ENCODE data around the gene OR2A14.
"Not testable (repeated sequence)": the region's sequence is repeated elsewhere in the genome, so short reads cannot be mapped to it uniquely, and the experiment has no call there.

OR2A14 gene

DNA sequence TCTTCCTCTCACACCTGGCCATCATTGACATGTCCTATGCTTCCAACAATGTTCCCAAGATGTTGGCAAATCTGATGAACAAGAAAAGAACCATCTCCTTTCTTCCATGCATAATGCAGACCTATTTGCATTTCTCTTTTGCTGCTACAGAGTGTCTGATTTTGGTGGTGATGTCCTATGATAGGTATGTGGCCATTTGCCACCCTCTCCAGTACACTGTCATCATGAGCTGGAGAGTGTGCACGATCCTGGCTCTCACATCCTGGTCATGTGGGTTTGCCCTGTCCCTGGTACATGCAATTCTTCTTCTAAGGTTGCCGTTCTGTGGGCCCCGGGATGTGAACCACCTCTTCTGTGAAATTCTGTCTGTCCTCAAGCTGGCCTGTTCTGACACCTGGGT is 19.2 kb downstream of the OR2A14 start:
- Histone ChIP-seq H3K27ac (no peak overlapping the region), H3K4me3 (no peak overlapping the region)
- DNase-seq (ENCODE audit: low spot score), result no peak
- TF ChIP-seq, protein P1, sequence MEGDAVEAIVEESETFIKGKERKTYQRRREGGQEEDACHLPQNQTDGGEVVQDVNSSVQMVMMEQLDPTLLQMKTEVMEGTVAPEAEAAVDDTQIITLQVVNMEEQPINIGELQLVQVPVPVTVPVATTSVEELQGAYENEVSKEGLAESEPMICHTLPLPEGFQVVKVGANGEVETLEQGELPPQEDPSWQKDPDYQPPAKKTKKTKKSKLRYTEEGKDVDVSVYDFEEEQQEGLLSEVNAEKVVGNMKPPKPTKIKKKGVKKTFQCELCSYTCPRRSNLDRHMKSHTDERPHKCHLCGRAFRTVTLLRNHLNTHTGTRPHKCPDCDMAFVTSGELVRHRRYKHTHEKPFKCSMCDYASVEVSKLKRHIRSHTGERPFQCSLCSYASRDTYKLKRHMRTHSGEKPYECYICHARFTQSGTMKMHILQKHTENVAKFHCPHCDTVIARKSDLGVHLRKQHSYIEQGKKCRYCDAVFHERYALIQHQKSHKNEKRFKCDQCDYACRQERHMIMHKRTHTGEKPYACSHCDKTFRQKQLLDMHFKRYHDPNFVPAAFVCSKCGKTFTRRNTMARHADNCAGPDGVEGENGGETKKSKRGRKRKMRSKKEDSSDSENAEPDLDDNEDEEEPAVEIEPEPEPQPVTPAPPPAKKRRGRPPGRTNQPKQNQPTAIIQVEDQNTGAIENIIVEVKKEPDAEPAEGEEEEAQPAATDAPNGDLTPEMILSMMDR (IDR thresholded peaks at IDR 0.05), result no peak

DNA sequence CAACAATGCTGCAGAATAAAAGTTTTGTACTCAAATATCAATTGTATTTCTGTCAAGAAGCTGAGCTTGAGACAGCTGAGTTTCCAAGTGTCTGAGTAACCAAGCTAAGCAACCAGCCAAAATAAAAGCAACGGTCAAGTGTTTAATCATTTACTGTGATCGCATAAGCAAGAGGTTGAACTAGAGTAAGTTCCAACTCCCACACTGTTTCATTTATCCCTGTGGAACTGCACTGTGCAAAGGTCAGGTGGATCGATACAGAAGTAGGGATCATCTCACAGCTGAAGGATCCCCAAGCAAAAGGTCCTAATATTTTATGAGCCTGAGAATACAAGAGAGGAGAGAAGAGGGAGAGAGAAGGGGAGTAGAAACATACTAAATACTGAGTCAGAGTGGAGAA is 21.4 kb downstream of the OR2A14 start:
- DNase-seq (ENCODE audit: low spot score), result no peak

DNA sequence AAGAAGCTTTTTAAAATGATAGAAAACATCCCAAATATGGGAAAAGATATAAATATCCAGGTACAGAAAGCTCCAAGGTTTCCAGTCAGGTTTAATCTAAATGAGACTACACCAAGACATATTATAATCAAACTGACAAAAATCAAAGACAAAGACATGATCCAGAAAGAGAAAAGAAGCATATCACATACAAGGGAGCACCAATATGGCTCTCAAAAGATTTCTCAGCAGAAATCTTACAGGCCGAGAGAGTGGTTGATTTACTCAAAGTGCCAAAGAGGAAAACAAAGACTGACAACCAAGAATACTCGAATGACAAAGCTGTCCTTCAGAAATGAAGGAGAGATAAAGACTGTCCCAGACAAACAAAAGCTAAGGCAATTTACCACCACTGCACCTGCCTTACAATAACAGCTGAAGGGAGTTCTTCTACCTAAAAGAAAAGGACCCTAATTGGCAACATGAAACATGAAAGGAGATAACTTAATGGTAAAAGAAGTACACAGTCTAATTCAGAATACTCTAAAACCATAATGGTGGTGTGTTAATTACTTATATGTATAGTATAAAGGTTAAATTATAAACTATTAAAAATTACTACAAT is 25.4 kb downstream of the OR2A14 start:
- DNase-seq (ENCODE audit: low spot score), result no peak
- H3K27ac ChIP-seq, result no peak overlapping the region
- TF ChIP-seq, protein P1 (IDR thresholded peaks at IDR 0.05), result no peak
- no peak overlapping the region for H3K4me3 ChIP-seq

More for the DNA sequence above, 21.4 kb downstream of the OR2A14 start:
- TF ChIP-seq, protein P1 (IDR thresholded peaks at IDR 0.05), result no peak
- Histone ChIP-seq H3K4me3 (no peak overlapping the region), H3K27ac (no peak overlapping the region)

DNA sequence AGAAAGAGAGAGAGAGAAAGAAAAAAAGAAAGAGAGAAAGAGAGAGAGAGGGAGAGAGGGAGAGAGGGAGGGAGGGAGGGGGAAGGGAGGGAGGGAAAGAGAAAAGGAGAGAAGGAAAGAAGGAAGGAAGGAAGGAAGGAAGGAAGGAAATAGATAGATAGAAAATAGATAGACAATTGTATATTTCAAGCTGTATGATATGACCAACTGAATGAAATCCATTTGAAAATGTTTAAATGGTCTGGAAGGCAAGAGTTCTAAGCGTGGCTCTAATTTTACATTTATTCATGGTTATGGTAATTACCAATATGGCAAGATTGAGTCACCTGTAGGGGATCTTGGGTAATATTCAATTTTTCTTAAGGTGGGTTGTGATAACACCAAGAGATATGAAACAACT is 35.9 kb downstream of the OR2A14 start:
- TF ChIP-seq, protein P1 (IDR thresholded peaks at IDR 0.05), result no peak
- no peak overlapping the region for H3K4me3 ChIP-seq
- DNase-seq (ENCODE audit: low spot score), result no peak
- H3K27ac ChIP-seq, result no peak overlapping the region

DNA sequence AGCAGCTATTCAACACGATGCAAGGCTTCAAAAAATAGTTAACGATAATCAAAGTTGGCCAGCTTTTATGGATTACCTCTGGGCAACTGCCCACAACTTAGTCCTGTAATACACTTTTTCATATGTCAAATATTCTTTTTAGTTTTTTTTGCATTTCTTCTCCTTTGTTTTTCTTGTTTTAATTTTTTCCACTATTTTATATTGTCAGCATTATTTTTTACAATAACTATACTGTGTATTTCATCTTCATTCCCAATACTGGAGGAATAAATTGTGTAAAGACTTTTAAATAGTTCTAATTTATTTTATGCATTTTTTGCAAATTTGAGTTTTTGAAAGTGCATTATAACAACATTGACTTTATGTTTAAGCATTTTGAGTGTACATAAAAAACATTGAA is 41.8 kb downstream of the OR2A14 start:
- no peak overlapping the region for H3K27ac ChIP-seq
- TF ChIP-seq, protein P1 (IDR thresholded peaks at IDR 0.05), result no peak
- DNase-seq (ENCODE audit: low spot score), result no peak
- no peak overlapping the region for H3K4me3 ChIP-seq

DNA sequence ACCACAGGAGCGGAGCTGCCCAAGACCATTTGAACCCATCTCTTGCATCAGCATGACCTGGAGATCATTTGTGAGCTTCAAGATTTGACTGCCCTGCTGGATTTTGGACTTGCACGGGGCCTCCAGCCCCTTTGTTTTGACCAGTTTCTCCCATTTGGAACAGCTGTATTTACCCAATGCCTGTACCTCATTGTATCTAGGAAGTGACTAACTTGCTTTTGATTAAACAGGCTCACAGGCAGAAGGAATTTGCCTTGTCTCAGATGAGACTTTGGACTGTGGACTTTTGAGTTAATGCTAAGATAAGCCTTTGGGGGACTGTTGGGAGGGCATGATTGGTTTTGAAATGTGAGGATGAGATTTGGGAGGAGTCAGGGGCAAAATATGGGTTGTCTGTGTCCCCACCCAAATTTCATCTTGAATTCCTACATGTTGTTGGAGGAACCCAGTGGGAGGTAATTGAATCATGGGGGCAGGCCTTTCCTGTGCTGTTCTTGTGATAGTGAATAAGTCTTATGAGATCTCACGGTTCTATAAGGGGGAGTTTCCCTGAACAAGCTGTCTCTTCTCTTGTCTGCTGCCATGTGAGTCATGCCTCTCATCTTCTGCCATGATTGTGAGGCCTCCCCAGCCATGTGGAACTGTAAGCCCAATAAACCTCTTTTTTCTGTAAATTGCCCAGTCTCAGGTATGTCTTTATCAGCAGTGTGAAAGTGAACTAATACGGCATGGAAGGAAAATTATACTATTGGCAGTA is 48.8 kb downstream of the OR2A14 start:
- not testable (repeated sequence) for DNase-seq (ENCODE audit: low spot score); H3K27ac ChIP-seq; H3K4me3 ChIP-seq

DNA sequence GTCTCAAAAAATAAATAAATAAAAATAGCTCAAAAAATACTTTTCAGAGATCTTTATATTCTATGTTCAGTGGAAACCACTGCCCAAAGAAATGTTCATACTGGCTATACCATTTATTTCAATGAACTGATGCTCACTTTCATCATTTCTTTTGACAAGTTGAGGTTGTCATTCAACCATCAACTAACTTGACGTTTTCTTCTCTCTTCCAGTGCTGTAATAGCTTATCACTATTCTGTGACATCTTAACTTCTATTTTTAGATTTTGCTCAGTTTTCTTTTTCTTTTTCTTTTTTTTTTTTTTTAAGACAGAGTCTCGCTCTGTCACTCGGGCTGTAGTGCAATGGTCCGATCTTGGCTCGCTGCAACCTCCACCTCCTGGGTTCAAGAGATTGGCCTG is 51.6 kb downstream of the OR2A14 start:
- Histone ChIP-seq H3K4me3 (no peak overlapping the region), H3K27ac (no peak overlapping the region)
- TF ChIP-seq, protein P1 (IDR thresholded peaks at IDR 0.05), result no peak
- no peak for DNase-seq (ENCODE audit: low spot score)

DNA sequence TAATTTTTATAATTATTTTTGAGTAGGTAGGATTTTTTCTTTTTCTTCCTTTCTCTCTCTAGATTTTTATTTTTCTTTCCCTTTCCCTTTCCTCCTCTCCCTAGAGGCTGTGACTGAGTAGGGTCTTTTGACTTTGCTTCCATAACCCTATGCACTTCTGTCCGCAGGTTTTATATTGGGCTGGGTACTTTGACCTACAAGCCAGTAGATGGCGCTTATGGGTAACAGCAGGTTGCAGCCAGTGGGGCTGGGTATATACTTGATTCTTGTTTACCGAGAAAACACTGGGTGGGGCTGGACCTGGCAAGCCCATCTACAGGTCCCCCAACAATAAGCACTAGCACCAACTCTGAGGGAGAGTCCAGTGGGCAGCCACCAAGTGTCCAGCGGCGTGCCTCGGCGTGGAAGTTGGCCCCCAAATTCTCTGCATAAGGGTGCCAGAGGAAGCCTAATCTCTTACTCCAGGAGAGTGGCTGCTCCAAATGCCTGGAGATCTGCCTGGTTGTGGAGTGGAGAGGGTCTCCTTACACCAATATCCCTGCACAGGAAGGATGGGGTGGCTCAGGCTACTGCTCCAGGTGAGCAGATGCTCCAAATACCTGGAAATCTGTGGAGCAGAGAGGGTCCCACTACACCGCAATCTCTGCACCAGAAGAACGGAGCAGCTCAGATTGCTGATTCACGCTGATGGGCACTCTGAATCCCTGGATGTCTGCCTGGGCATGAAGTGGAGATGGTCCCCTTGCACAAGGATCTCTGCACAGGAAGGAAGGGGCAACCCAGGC is 55.6 kb downstream of the OR2A14 start:
- H3K4me3 ChIP-seq; DNase-seq (ENCODE audit: low spot score); H3K27ac ChIP-seq: not testable (repeated sequence)

DNA sequence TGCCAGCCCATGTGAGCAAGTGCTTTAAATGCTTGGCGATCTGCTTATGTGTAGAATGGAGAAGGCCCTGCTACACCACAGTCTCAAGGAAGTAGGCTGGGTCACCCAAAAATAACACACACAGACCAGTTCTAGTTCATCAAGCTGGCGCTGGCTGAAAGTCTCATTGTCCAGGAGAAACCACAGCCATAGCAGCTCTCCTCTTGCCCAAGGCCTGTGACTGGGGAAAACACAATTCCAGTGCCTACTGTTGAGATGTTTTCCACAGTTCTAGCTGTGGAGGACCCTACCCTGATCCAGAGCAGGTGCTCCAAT is 56.1 kb downstream of the OR2A14 start:
- not testable (repeated sequence) for H3K27ac ChIP-seq; H3K4me3 ChIP-seq; DNase-seq (ENCODE audit: low spot score)
